ENCODE data around the gene SHISA5. TPM values are rescaled to one million over a fixed set of nuclear protein-coding genes. Genes with fewer than 3 reads are reported as not detected.
"Not testable (repeated sequence)": the region's sequence is repeated elsewhere in the genome, so short reads cannot be mapped to it uniquely, and the experiment has no call there.

Gene SHISA5
- polyA plus RNA-seq, 6 donors from 2014 or later: 393 to 571 (median 442) TPM

DNA sequence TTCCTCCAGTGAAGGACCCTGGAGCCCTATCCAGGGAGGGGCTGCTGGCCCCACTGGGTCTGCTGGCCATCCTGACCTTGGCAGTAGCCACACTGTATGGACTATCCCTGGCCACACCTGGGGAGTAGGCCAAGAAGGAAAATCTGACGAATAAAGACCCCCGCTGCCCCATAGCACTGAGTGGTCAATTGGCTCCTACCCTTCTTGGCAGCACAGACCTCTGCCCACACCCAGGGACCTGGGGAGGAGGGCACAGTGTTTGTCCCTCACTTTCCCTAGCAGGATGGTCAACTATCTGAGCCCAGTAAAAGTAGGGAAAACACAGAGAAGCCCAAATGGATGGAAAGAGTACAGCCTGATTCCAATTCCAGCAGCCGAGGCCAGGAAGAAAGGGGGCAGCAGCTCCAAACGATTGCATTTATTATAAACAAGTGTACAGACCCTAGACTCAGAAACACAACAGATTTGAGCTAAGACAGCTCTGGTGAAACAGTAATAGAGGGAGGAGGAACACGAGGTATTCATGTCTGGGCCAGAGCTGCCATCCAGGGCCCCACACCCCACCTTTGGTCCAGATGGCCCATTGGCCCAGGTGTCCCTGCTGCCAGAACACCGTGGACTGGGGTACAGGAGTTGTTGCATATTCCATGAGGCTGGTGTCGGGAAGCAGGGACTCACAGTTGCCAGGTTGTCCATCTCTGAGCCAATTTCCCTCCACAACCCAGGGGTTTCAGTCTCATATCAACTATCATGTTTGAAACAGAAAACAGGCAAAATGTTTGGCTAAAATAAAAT lies 36.3 kb downstream of the SHISA5 start:
- Mint-ChIP-seq H3K4me1 (peaks cover 35 to 54% (median 49%) of the 10 kb centered on the region in 3 donors), H3K9me3 (no peaks in the 10 kb centered on the region), H3K4me3 (peak overlapping the region; percentile 83 to 96 (median 93)), H3K27ac (peak overlapping the region; percentile 87 to 99 (median 92)), H3K27me3 (no peaks in the 10 kb centered on the region), H3K36me3 (no peaks in the 10 kb centered on the region)
- DNase-seq: no peak
- no peak for ATAC-seq (ENCODE audit: low read depth in 2 of 2)

DNA sequence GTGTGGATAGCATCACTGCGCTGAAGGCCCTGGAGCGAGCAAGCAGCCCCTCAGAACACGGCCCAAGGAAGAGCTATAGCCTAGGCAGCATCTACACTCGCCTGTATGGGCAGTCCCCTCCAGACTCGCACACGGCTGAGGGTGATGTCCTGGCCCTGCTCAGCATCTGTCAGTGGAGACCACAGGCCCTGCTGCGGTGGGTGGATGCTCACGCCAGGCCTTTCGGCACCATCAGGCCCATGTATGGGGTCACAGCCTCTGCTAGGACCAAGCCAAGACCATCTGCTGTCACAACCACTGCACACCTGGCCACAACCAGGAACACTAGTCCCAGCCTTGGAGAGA lies 36.9 kb downstream of the SHISA5 start:
- no peaks in the 10 kb centered on the region for H3K36me3 Mint-ChIP-seq
- peaks cover 34 to 53% (median 49%) of the 10 kb centered on the region in 3 donors for H3K4me1 Mint-ChIP-seq
- DNase-seq: no peak

DNA sequence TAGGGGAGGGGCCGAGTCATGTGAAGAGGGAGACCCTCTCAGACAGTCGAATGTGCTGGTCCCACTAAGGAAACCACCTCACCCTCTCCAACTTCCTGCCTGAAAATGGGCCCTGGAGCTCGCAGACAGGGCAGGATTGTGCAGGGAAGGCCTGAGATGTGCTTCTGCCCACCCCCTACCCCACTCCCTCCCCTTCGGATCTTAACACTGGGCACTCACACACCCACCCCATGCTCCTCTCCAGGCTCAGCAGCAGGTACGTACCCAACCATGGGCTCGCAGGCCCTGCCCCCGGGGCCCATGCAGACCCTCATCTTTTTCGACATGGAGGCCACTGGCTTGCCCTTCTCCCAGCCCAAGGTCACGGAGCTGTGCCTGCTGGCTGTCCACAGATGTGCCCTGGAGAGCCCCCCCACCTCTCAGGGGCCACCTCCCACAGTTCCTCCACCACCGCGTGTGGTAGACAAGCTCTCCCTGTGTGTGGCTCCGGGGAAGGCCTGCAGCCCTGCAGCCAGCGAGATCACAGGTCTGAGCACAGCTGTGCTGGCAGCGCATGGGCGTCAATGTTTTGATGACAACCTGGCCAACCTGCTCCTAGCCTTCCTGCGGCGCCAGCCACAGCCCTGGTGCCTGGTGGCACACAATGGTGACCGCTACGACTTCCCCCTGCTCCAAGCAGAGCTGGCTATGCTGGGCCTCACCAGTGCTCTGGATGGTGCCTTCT lies 37.4 kb downstream of the SHISA5 start:
- Mint-ChIP-seq H3K4me3 (peak overlapping the region; percentile 83 to 96 (median 93)), H3K36me3 (no peaks in the 10 kb centered on the region), H3K27me3 (no peaks in the 10 kb centered on the region), H3K9me3 (no peaks in the 10 kb centered on the region), H3K4me1 (peaks cover 34 to 53% (median 49%) of the 10 kb centered on the region in 3 donors), H3K27ac (peak overlapping the region; percentile 97 to 99 (median 98))
- DNase-seq (no peak), ATAC-seq (ENCODE audit: low read depth in 2 of 2) (peak; percentile 22)

More for the DNA sequence above, 36.9 kb downstream of the SHISA5 start:
- ATAC-seq (ENCODE audit: low read depth in 2 of 2): no peak
- no peaks in the 10 kb centered on the region for H3K9me3 Mint-ChIP-seq
- peak overlapping the region; percentile 83 to 96 (median 93) for H3K4me3 Mint-ChIP-seq
- H3K27ac Mint-ChIP-seq: peak overlapping the region; percentile 87 to 99 (median 98)
- no peaks in the 10 kb centered on the region for H3K27me3 Mint-ChIP-seq

DNA sequence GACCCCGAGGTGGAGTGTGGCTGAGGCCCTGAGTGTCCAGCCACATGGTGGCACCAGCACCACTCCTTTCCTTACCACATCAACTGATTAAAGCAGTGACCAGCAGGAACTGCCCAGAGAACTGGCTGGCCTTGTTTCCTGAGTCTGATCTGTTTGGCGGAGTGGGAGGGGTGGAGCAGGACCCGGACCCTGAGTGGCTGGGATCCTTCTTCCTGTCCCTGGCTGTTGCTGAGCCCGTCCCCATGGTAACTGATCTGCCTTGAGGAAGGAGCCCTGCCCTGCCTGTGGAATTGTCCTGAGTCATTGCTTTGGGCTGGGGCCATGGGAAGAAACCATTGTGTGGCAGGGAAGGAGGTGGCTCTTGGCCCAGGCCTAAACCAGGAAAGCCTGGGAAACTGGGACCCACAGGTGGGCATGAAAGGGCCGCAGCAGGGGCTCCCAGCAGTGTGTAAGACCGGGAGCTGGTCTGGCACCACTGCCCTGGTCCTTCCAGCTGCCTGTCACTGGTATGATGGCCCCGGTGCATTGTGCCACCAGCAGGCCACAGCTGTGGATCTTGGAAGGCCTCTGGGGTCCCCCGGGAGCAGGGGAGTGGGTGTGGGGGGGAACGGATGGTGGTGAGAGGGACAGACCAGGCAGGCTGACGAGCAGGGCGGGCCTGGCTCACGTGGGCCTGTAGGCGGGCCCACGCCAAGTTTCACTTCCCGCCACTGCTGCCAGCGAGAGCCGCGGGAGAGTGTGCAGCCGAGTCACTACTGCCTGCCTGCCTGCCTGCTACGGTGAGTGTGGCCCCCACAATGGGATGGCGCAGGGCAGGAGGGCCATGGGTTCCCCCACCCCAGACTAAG lies 38.2 kb downstream of the SHISA5 start:
- DNase-seq (peak; percentile 91), ATAC-seq (ENCODE audit: low read depth in 2 of 2) (peak; percentile 98 to 99)
- H3K36me3 Mint-ChIP-seq: no peaks in the 10 kb centered on the region
- no peaks in the 10 kb centered on the region for H3K27me3 Mint-ChIP-seq
- no peaks in the 10 kb centered on the region for H3K9me3 Mint-ChIP-seq
- peak overlapping the region; percentile 97 to 99 (median 98) for H3K27ac Mint-ChIP-seq
- H3K4me3 Mint-ChIP-seq: peak overlapping the region; percentile 83 to 96 (median 93)
- H3K4me1 Mint-ChIP-seq: peaks cover 34 to 53% (median 49%) of the 10 kb centered on the region in 3 donors

DNA sequence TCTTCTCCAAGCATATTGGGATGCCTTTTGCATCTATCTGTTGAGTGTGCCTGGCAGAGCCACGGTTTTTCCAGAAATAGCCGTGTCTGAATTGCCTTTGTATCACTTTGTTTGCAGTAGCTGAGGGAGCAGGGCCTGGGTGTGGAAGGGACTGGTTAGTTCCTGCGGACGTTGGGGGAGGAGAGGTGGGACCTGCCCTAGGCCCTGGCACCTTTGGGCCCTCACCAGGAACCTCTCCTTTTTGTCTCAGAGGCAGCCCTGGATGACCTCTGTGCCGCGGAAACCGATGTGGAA lies 38.8 kb downstream of the SHISA5 start:
- DNase-seq (no peak), ATAC-seq (ENCODE audit: low read depth in 2 of 2) (no peak)
- H3K27ac Mint-ChIP-seq: peak overlapping the region; percentile 24 to 99 (median 98)
- no peaks in the 10 kb centered on the region for H3K36me3 Mint-ChIP-seq
- peaks cover 34 to 48% (median 44%) of the 10 kb centered on the region in 3 donors for H3K4me1 Mint-ChIP-seq
- H3K27me3 Mint-ChIP-seq: no peaks in the 10 kb centered on the region
- H3K9me3 Mint-ChIP-seq: no peaks in the 10 kb centered on the region
- H3K4me3 Mint-ChIP-seq: peak overlapping the region; percentile 83 to 96 (median 93)

DNA sequence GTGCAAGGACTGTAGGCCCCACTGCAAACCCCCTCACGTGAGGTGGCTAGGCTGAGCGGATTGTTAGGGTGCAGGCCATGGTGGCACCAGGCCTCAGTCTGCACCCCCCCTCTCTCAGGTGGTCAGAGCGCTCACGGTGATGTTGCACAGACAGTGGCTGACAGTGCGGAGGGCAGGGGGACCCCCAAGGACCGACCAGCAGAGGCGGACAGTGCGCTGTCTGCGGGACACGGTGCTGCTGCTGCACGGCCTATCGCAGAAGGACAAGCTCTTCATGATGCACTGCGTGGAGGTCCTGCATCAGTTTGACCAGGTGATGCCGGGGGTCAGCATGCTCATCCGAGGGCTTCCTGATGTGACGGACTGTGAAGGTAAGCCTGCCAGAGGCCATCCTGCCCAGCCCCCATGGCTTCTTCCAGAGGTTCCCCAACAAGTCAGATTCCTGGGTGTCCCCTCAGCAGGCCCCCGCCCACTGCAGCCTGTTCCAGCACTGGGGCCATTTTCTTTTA lies 39.2 kb downstream of the SHISA5 start:
- Mint-ChIP-seq H3K4me1 (peaks cover 30 to 44% (median 40%) of the 10 kb centered on the region in 3 donors), H3K27me3 (no peaks in the 10 kb centered on the region), H3K27ac (peak overlapping the region in 4 of 6 donors; percentile 24 to 99 (median 98)), H3K4me3 (peak overlapping the region in 2 of 8 donors; percentile 87 to 92), H3K9me3 (no peaks in the 10 kb centered on the region), H3K36me3 (no peaks in the 10 kb centered on the region)
- ATAC-seq (ENCODE audit: low read depth in 2 of 2) (no peak), DNase-seq (no peak)

DNA sequence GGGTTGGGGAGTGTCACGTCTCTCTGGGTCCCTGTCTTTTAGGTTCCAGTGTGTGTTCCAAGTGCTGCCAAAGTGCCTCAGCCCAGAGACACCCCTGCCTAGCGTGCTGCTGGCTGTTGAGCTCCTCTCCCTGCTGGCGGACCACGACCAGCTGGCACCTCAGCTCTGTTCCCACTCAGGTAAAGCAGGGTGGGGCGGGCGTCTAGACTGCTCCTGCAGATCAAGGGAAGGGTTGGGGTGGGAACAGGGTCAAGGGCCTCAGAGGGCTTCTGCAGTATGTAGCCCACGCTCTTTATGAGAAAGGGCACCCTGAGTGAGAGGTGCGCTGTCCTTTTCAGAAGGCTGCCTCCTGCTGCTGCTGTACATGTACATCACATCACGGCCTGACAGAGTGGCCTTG lies 40.3 kb downstream of the SHISA5 start:
- DNase-seq: no peak
- Mint-ChIP-seq H3K4me3 (peak overlapping the region in 1 of 8 donors; percentile 12), H3K9me3 (no peaks in the 10 kb centered on the region), H3K4me1 (peaks cover 19 to 33% (median 30%) of the 10 kb centered on the region in 3 donors), H3K36me3 (no peaks in the 10 kb centered on the region), H3K27ac (peak overlapping the region in 3 of 6 donors; percentile 49 to 84 (median 59)), H3K27me3 (no peaks in the 10 kb centered on the region)
- ATAC-seq (ENCODE audit: low read depth in 2 of 2): no peak

DNA sequence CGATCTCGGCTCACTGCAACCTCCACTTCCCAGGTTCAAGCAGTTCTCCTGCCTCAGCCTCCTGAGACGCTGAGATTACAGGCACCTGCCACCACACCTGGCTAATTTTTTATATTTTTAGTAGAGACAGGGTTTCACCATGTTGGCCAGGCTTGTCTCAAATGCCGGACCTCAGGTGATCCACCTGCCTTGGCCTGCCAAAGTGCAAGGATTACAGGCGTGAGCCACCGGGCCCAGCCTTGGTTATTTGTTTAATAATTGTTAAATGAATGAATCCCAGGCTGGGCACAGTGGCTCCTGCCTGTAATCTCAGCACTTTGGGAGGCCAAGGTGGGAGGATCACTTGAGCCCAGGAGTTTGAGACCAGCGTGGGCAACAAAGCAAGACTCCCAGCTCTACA lies 42.2 kb downstream of the SHISA5 start:
- H3K36me3 Mint-ChIP-seq; DNase-seq; H3K4me3 Mint-ChIP-seq; ATAC-seq (ENCODE audit: low read depth in 2 of 2); H3K27ac Mint-ChIP-seq; H3K27me3 Mint-ChIP-seq; H3K9me3 Mint-ChIP-seq: not testable (repeated sequence)
- peaks cover 10 to 14% (median 11%) of the 10 kb centered on the region in 3 donors for H3K4me1 Mint-ChIP-seq

DNA sequence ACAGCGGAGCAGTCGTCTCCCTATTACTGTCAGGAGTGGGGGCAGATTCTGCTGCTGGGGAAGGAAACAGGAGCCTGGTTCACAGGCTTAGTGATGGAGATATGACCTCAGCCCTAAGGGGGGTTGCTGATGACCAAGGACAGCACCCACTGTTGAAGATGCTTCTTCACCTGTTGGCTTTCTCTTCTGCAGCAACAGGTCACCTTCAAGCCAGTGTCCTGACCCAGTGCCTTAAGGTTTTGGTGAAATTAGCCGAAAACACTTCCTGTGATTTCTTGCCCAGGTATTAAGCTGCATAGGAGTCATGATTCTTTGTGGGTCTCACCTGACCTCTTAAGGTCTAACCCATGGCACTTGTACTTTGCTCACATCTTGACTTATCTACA lies 43.5 kb downstream of the SHISA5 start:
- Mint-ChIP-seq H3K27me3 (no peaks in the 10 kb centered on the region), H3K9me3 (no peaks in the 10 kb centered on the region), H3K36me3 (no peaks in the 10 kb centered on the region), H3K4me1 (peaks cover 5% of the 10 kb centered on the region in 3 donors), H3K4me3 (peak overlapping the region in 1 of 8 donors; percentile 24), H3K27ac (peak overlapping the region in 1 of 6 donors; percentile 16)
- ATAC-seq (ENCODE audit: low read depth in 2 of 2): no peak
- no peak for DNase-seq

DNA sequence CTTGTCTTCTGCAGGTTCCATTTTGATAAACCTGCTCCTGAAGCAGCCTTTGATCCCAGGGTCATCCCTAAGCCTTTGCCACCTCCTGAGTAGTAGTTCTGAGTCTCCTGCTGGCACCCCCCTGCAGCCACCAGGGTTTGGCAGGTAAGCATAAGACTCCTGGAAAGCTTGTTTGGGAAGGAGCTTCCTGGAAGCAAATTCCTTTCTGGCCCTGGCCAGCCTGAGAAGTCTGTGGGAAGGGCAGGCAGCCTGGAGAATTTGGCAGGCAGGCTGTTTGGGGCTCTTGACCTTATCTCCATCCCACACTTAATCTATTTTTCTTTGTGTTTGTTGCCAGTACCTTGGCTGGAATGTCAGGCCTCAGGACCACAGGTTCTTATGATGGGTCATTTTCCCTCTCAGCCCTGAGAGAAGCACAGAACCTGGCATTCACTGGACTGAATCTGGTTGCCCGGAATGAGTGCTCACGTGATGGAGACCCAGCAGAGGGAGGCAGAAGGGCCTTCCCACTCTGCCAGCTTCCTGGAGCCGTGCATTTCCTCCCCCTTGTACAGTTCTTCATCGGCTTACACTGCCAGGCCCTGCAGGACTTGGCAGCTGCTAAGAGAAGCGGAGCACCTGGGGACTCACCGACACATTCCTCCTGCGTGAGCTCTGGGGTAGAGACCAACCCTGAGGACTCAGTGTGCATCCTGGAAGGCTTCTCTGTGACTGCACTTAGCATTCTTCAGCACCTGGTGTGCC lies 44.0 kb downstream of the SHISA5 start:
- ATAC-seq (ENCODE audit: low read depth in 2 of 2) (no peak), DNase-seq (no peak)
- H3K4me3 Mint-ChIP-seq: no peak overlapping the region
- H3K9me3 Mint-ChIP-seq: no peaks in the 10 kb centered on the region
- H3K4me1 Mint-ChIP-seq: no peaks in the 10 kb centered on the region
- H3K27ac Mint-ChIP-seq: peak overlapping the region in 1 of 6 donors; percentile 33
- no peaks in the 10 kb centered on the region for H3K27me3 Mint-ChIP-seq
- no peaks in the 10 kb centered on the region for H3K36me3 Mint-ChIP-seq

DNA sequence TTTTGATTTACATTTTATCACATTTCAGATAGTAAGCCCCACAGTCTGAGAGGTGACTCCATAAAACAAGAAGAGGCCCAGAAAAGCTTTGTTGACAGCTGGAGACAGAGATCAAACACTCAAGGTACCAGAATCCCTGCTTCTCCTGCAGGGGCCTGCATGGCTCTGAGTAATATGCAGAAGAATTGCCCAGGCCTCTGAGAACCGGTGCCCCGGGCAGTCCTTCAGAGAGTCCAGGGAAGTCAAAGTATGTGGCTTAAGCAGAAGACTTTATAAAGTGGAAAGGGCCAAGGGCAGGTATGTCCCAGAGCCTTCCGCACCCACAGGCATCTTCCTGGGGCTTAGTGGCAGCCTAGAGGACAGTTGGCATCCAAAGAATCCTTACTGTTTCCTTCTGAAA lies 44.6 kb downstream of the SHISA5 start:
- H3K27ac Mint-ChIP-seq: no peak overlapping the region
- no peaks in the 10 kb centered on the region for H3K36me3 Mint-ChIP-seq
- ATAC-seq (ENCODE audit: low read depth in 2 of 2) (no peak), DNase-seq (no peak)
- H3K9me3 Mint-ChIP-seq: no peaks in the 10 kb centered on the region
- H3K4me1 Mint-ChIP-seq: no peaks in the 10 kb centered on the region
- H3K4me3 Mint-ChIP-seq: no peak overlapping the region
- H3K27me3 Mint-ChIP-seq: no peaks in the 10 kb centered on the region

DNA sequence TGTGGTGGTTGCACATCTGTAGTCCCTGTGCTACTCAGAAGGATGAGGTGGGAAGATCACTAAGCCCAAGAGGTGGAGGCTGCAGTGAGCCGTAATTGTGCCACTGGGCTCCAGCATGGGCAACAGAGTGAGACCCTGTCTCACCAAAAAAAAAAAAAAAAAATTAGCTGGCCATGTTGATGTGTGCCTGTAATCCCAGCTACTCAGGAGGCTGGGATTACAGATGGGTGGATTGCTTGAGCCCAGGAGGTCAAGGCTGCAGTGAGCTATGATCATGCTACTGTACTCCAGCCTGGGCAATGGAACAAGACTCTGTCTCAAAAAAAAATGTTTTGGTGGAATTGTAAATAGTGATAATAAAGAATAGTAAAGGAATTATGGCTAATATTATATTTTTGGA lies 47.5 kb downstream of the SHISA5 start:
- Mint-ChIP-seq H3K9me3 (no peaks in the 10 kb centered on the region), H3K4me3 (no peak overlapping the region), H3K36me3 (no peaks in the 10 kb centered on the region), H3K27ac (no peak overlapping the region), H3K27me3 (no peaks in the 10 kb centered on the region), H3K4me1 (no peaks in the 10 kb centered on the region)
- no peak for ATAC-seq (ENCODE audit: low read depth in 2 of 2)
- DNase-seq: no peak

DNA sequence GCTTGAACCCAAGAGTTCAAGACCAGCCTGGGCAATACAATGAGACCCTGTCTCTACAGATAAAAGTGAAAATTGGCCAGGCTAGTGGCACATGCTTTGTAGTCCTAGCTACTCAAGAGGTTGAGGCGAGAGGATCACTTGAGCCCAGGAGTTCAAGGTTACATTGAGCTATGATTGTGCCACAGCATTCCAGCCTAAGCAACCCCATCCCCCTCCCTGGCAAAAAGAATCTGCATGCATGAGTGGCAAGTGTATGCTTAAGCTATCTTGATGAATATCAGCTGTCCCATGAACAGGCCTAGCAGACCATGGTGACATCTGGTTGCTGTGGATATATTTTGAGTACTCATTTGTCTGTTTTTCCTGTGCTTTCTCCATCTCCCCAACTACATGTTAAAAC lies 52.7 kb downstream of the SHISA5 start:
- Mint-ChIP-seq H3K9me3 (no peaks in the 10 kb centered on the region), H3K4me1 (peaks cover 14 to 23% (median 15%) of the 10 kb centered on the region in 3 donors), H3K36me3 (no peaks in the 10 kb centered on the region), H3K27me3 (no peaks in the 10 kb centered on the region), H3K4me3 (no peak overlapping the region), H3K27ac (no peak overlapping the region)
- no peak for DNase-seq
- no peak for ATAC-seq (ENCODE audit: low read depth in 2 of 2)

All from naive B cell (primary cell).